ENCODE data around the gene PPFIBP1. TPM values are rescaled to one million over a fixed set of nuclear protein-coding genes. Genes with fewer than 3 reads are reported as not detected.
"Not testable (repeated sequence)": the region's sequence is repeated elsewhere in the genome, so short reads cannot be mapped to it uniquely, and the experiment has no call there.

Gene PPFIBP1
- total RNA-seq, 1 experiment from 2014 or later: 17.0 TPM

- H3K36me3 ChIP-seq (replicated peaks; ENCODE audit: control insufficient read depth, insufficient read depth, low read length): no peaks in the 10 kb centered on the region
- DNase-seq: no peak
- no peaks in the 10 kb centered on the region for H3K27me3 ChIP-seq (ENCODE audit: control insufficient read depth, insufficient read depth, low read length)
- H3K4me3 ChIP-seq (ENCODE audit: insufficient read depth, low read depth, low read length): no peak overlapping the region
Measured at GRCh38 chr12:27542628-27543027, 18.6 kb downstream of the PPFIBP1 start.

GRCh38 chr12:27544858-27545257, 20.9 kb downstream of the PPFIBP1 start:
- not testable (repeated sequence) for H3K36me3 ChIP-seq (replicated peaks; ENCODE audit: control insufficient read depth, insufficient read depth, low read length); DNase-seq; H3K4me3 ChIP-seq (ENCODE audit: insufficient read depth, low read depth, low read length); H3K27me3 ChIP-seq (ENCODE audit: control insufficient read depth, insufficient read depth, low read length)

- Histone ChIP-seq H3K4me3 (ENCODE audit: insufficient read depth, low read depth, low read length) (no peak overlapping the region), H3K27me3 (ENCODE audit: control insufficient read depth, insufficient read depth, low read length) (no peaks in the 10 kb centered on the region), H3K36me3 (replicated peaks; ENCODE audit: control insufficient read depth, insufficient read depth, low read length) (no peaks in the 10 kb centered on the region)
- no peak for DNase-seq
Measured at GRCh38 chr12:27545665-27546064, 21.7 kb downstream of the PPFIBP1 start.

- H3K4me3 ChIP-seq (ENCODE audit: insufficient read depth, low read depth, low read length): no peak overlapping the region
- no peaks in the 10 kb centered on the region for H3K27me3 ChIP-seq (ENCODE audit: control insufficient read depth, insufficient read depth, low read length)
- DNase-seq: no peak
- no peaks in the 10 kb centered on the region for H3K36me3 ChIP-seq (replicated peaks; ENCODE audit: control insufficient read depth, insufficient read depth, low read length)
Measured at GRCh38 chr12:27547592-27547991, 23.6 kb downstream of the PPFIBP1 start.

- no peaks in the 10 kb centered on the region for H3K36me3 ChIP-seq (replicated peaks; ENCODE audit: control insufficient read depth, insufficient read depth, low read length)
- DNase-seq: no peak
- no peaks in the 10 kb centered on the region for H3K27me3 ChIP-seq (ENCODE audit: control insufficient read depth, insufficient read depth, low read length)
- no peak overlapping the region for H3K4me3 ChIP-seq (ENCODE audit: insufficient read depth, low read depth, low read length)
Measured at GRCh38 chr12:27548301-27549199, 24.5 kb downstream of the PPFIBP1 start.

- Histone ChIP-seq H3K36me3 (replicated peaks; ENCODE audit: control insufficient read depth, insufficient read depth, low read length) (no peaks in the 10 kb centered on the region), H3K27me3 (ENCODE audit: control insufficient read depth, insufficient read depth, low read length) (no peaks in the 10 kb centered on the region), H3K4me3 (ENCODE audit: insufficient read depth, low read depth, low read length) (no peak overlapping the region)
- DNase-seq: no peak
Measured at GRCh38 chr12:27549236-27549800, 25.3 kb downstream of the PPFIBP1 start.

- no peaks in the 10 kb centered on the region for H3K36me3 ChIP-seq (replicated peaks; ENCODE audit: control insufficient read depth, insufficient read depth, low read length)
- DNase-seq: no peak
- H3K27me3 ChIP-seq (ENCODE audit: control insufficient read depth, insufficient read depth, low read length): no peaks in the 10 kb centered on the region
- H3K4me3 ChIP-seq (ENCODE audit: insufficient read depth, low read depth, low read length): no peak overlapping the region
Measured at GRCh38 chr12:27549801-27550652, 26.0 kb downstream of the PPFIBP1 start.

- Histone ChIP-seq H3K4me3 (ENCODE audit: insufficient read depth, low read depth, low read length) (no peak overlapping the region), H3K27me3 (ENCODE audit: control insufficient read depth, insufficient read depth, low read length) (no peaks in the 10 kb centered on the region), H3K36me3 (replicated peaks; ENCODE audit: control insufficient read depth, insufficient read depth, low read length) (no peaks in the 10 kb centered on the region)
- DNase-seq: no peak
Measured at GRCh38 chr12:27550653-27550975, 26.6 kb downstream of the PPFIBP1 start.

- H3K27me3 ChIP-seq (ENCODE audit: control insufficient read depth, insufficient read depth, low read length): no peaks in the 10 kb centered on the region
- H3K4me3 ChIP-seq (ENCODE audit: insufficient read depth, low read depth, low read length): no peak overlapping the region
- no peaks in the 10 kb centered on the region for H3K36me3 ChIP-seq (replicated peaks; ENCODE audit: control insufficient read depth, insufficient read depth, low read length)
- no peak for DNase-seq
Measured at GRCh38 chr12:27551172-27551840, 27.3 kb downstream of the PPFIBP1 start.

- H3K27me3 ChIP-seq (ENCODE audit: control insufficient read depth, insufficient read depth, low read length): no peaks in the 10 kb centered on the region
- no peak overlapping the region for H3K4me3 ChIP-seq (ENCODE audit: insufficient read depth, low read depth, low read length)
- H3K36me3 ChIP-seq (replicated peaks; ENCODE audit: control insufficient read depth, insufficient read depth, low read length): no peaks in the 10 kb centered on the region
- DNase-seq: no peak
Measured at GRCh38 chr12:27552235-27552634, 28.2 kb downstream of the PPFIBP1 start.

- no peak overlapping the region for H3K4me3 ChIP-seq (ENCODE audit: insufficient read depth, low read depth, low read length)
- H3K36me3 ChIP-seq (replicated peaks; ENCODE audit: control insufficient read depth, insufficient read depth, low read length): no peaks in the 10 kb centered on the region
- H3K27me3 ChIP-seq (ENCODE audit: control insufficient read depth, insufficient read depth, low read length): no peaks in the 10 kb centered on the region
- no peak for DNase-seq
Measured at GRCh38 chr12:27552886-27553560, 29.0 kb downstream of the PPFIBP1 start.

GRCh38 chr12:27553941-27554340, 29.9 kb downstream of the PPFIBP1 start:
- Histone ChIP-seq H3K36me3 (replicated peaks; ENCODE audit: control insufficient read depth, insufficient read depth, low read length) (no peaks in the 10 kb centered on the region), H3K4me3 (ENCODE audit: insufficient read depth, low read depth, low read length) (no peak overlapping the region), H3K27me3 (ENCODE audit: control insufficient read depth, insufficient read depth, low read length) (no peaks in the 10 kb centered on the region)
- DNase-seq: no peak

GRCh38 chr12:27554421-27555186, 30.6 kb downstream of the PPFIBP1 start:
- Histone ChIP-seq H3K36me3 (replicated peaks; ENCODE audit: control insufficient read depth, insufficient read depth, low read length) (no peaks in the 10 kb centered on the region), H3K27me3 (ENCODE audit: control insufficient read depth, insufficient read depth, low read length) (no peaks in the 10 kb centered on the region), H3K4me3 (ENCODE audit: insufficient read depth, low read depth, low read length) (no peak overlapping the region)
- DNase-seq: no peak

Data from H7 (cell line).